HepG2 (cell line): ENCODE measurements around the gene TMX4. TPM values are rescaled to one million over a fixed set of nuclear protein-coding genes. Genes with fewer than 3 reads are reported as not detected.

Source experiments
- ATAC-seq: fragments of 200-7000 bp; cut with Tn5 transposase; 3 replicates; pipeline ENCODE4 v1.9.1; 2020; ENCODE audit warnings: mild to moderate bottlenecking, moderate library complexity
- BruUV-seq: library from RNA; stranded (reverse); fragments of 400-500 nt; replicated peaks from 2 replicates; lab custom pipeline; 2021; lab: Mats Ljungman, UMichigan
- CTCF ChIA-PET: fragments of 300-600 bp; formaldehyde crosslinking; extraction: SDS; loops from one replicate; lab custom pipeline; 2021; ENCODE audit warnings: low total read pairs, inconsistent platforms, low intra/inter-chr PET ratio; lab: Yijun Ruan, JAX
- POLR2A ChIA-PET: fragments of 350-600 bp; sonication (Branson Sonifier 250); formaldehyde crosslinking; loops from one replicate; lab custom pipeline; 2020; ENCODE audit warnings: antibody characterized with exemption, inconsistent platforms; lab: Yijun Ruan, JAX
- DNase-seq: peaks from one replicate; pipeline ENCODE4 v3.0.0-alpha.2; 2015; ENCODE audit warnings: low spot score
- FAIRE-seq: peaks from 3 replicates; lab custom pipeline; 2011; peaks lifted over from hg19 to GRCh38; lab: Jason Lieb, UNC
- H2AFZ ChIP-seq: one replicate; pipeline ENCODE4 v1.6.1; 2011; ENCODE audit warnings: low read length, inconsistent platforms
- H3K27ac ChIP-seq: fragments of 300-600 bp; 3 replicates; pipeline ENCODE4 v1.8.0; 2011; ENCODE audit warnings: mixed run types, mild to moderate bottlenecking, mixed read lengths, low read length, inconsistent platforms; ENCODE audit not compliant: insufficient read depth; ENCODE audit errors: extremely low read length
- H3K27me3 ChIP-seq, 2 experiments: fragments of 200-600 bp in 1 of 2; 2 replicates in 1 of 2; 3 replicates in 1 of 2; pipeline versions ENCODE4 v1.6.0 to v1.8.0; 2011; ENCODE audit warnings: low read length in 2 of 2, mild to moderate bottlenecking in 2 of 2, moderate library complexity in 2 of 2, inconsistent platforms in 1 of 2; ENCODE audit not compliant: insufficient read depth in 2 of 2, control insufficient read depth in 1 of 2
- H3K36me3 ChIP-seq, 2 experiments: fragments of 200-600 bp in 1 of 2; replicated peaks in 1 of 2; 2 replicates in 1 of 2; 3 replicates in 1 of 2; pipeline versions ENCODE4 v1.5.1 to v1.8.0; 2011; ENCODE audit warnings: low read length in 2 of 2, inconsistent platforms in 1 of 2; ENCODE audit not compliant: insufficient read depth in 2 of 2, control insufficient read depth in 1 of 2
- H3K4me1 ChIP-seq: 2 replicates; pipeline ENCODE4 v1.5.1; 2012; ENCODE audit warnings: low read length, inconsistent platforms; ENCODE audit not compliant: insufficient read depth
- H3K4me2 ChIP-seq: 2 replicates; pipeline ENCODE4 v1.6.0; 2011; ENCODE audit warnings: low read depth, low read length, inconsistent platforms
- H3K4me3 ChIP-seq, 3 experiments: fragments of 200-600 bp in 1 of 3; sonication (generic), shearing (Covaris generic) in 1 of 3; replicated peaks in 1 of 3; 2 replicates each; pipeline ENCODE4 v1.5.1; 2011 to 2016; ENCODE audit warnings: low read length in 3 of 3, inconsistent platforms in 2 of 3, low read depth in 2 of 3, mild to moderate bottlenecking in 2 of 3, control low read depth in 1 of 3, mixed read lengths in 1 of 3; ENCODE audit not compliant: insufficient read depth in 1 of 3
- H3K79me2 ChIP-seq: one replicate; pipeline ENCODE4 v1.6.1; 2011; ENCODE audit warnings: low read length, inconsistent platforms; ENCODE audit not compliant: insufficient read depth
- H3K9ac ChIP-seq: 2 replicates; pipeline ENCODE4 v1.6.0; 2011; ENCODE audit warnings: mild to moderate bottlenecking, low read depth, low read length, inconsistent platforms; ENCODE audit not compliant: insufficient read depth
- H3K9me3 ChIP-seq: 2 replicates; pipeline ENCODE4 v1.5.1; 2012; ENCODE audit warnings: mild to moderate bottlenecking, low read length
- H4K20me1 ChIP-seq: 2 replicates; pipeline ENCODE4 v1.6.0; 2011; ENCODE audit warnings: inconsistent platforms, mild to moderate bottlenecking, low read length, moderate library complexity; ENCODE audit not compliant: insufficient read depth
- DBP ChIP-seq: sonication (generic); formaldehyde crosslinking; IDR thresholded peaks from 2 replicates; pipeline ENCODE4 v1.4.0; 2020; ENCODE audit warnings: missing genetic modification reagents; ENCODE audit errors: not compliant biosample characterization
- KDM3A ChIP-seq: IDR thresholded peaks from 2 replicates; pipeline ENCODE4 v1.6.1; 2018; ENCODE audit warnings: low read depth, missing compliant biosample characterization
- MEIS2 ChIP-seq: sonication (generic); formaldehyde crosslinking; IDR thresholded peaks from 2 replicates; pipeline ENCODE4 v1.9.0; 2021; ENCODE audit warnings: mild to moderate bottlenecking, missing genetic modification reagents
- RXRB ChIP-seq: IDR thresholded peaks from 2 replicates; pipeline ENCODE4 v1.6.1; 2016; ENCODE audit warnings: borderline replicate concordance, missing genetic modification reagents, missing compliant biosample characterization
- SKI ChIP-seq: fragments of 450-650 bp; IDR thresholded peaks from one replicate; pipeline ENCODE4 v1.6.1; 2018; ENCODE audit warnings: mild to moderate bottlenecking; ENCODE audit not compliant: partially characterized antibody
- TARDBP ChIP-seq: sonication (generic); formaldehyde crosslinking; IDR thresholded peaks from 2 replicates; pipeline ENCODE4 v1.8.0; 2022; ENCODE audit warnings: mild to moderate bottlenecking, missing genetic modification reagents
- ZBTB20 ChIP-seq: sonication (generic); formaldehyde crosslinking; IDR thresholded peaks from 2 replicates; pipeline ENCODE4 v1.8.1; 2023; ENCODE audit warnings: missing genetic modification reagents, low read depth, mild to moderate bottlenecking, borderline replicate concordance
- ZNF282 ChIP-seq: fragments of 450-650 bp; IDR thresholded peaks from 2 replicates; pipeline ENCODE4 v1.6.1; 2018; ENCODE audit not compliant: partially characterized antibody
- WGBS: methylation state at CpG from one replicate; pipeline ENCODE4 v1.1.6; 2017; ENCODE audit warnings: low lambda C conversion rate; 5-methylcytosine and 5-hydroxymethylcytosine counted together
- in situ Hi-C: cut with HindIII; loops from 2 replicates; pipeline ENCODE4 v1.10.0; 2017; ENCODE audit warnings: low pct_unique_long_range_greater_than_20kb; ENCODE audit not compliant: extremely low pct_ligation_motif_present
- intact Hi-C: fragments of 100-400 bp; cut with micrococcal nuclease; formaldehyde crosslinking; loops from one replicate; pipeline ENCODE4 v1.10.0; 2022; ENCODE audit not compliant: unreplicated experiment
- polyA plus RNA-seq, 8 experiments: library from polyadenylated mRNA; depleted of rRNA in 3 of 8; stranded (reverse) in 7 of 8; unstranded in 1 of 8; fragments of >200 nt; fragmentation: Illumina TruSeq in 4 of 8; extraction: Trizol in 4 of 8; gene quantifications; 2 replicates each; pipeline versions ENCODE4 v1.2.1 to v1.2.3, GENCODE V29; 2011 to 2016; ENCODE audit warnings: low read depth in 4 of 8, missing spikeins in 1 of 8, mixed read lengths in 1 of 8; ENCODE audit not compliant: insufficient read depth in 1 of 8
- total RNA-seq, 5 experiments: library from RNA; depleted of rRNA; stranded (reverse); fragments of >200 nt; fragmentation: Illumina TruSeq; extraction: Trizol; gene quantifications; 2 replicates each; pipeline ENCODE4 v1.2.3, GENCODE V29; 2016; ENCODE audit warnings: low read depth in 1 of 5

The TMX4 gene
- total and polyA plus RNA-seq, 2 of the 13 experiments (the other 11 are each of a cell fraction or from before 2014, with no cell fraction given): 7.6 to 21.4 TPM

- Histone ChIP-seq H3K36me3 (no peaks in the 10 kb centered on the region; a peak in 2 of 5 replicates), H3K27ac (no peak overlapping the region), H3K9ac (no peak overlapping the region), H3K4me2 (no peak overlapping the region), H3K4me3 (no peak overlapping the region), H3K79me2 (no peaks in the 10 kb centered on the region), H3K9me3 (no peaks in the 10 kb centered on the region), H3K4me1 (peaks cover 13% of the 10 kb centered on the region), H2AFZ (no peak overlapping the region), H3K27me3 (no peaks in the 10 kb centered on the region), H4K20me1 (no peaks in the 10 kb centered on the region)
- no peak for FAIRE-seq
- intact Hi-C loops: no loop called here
- TF ChIP-seq TARDBP (CRISPR knock-in tag) (no peak), KDM3A (CRISPR knock-in tag) (no peak)
- no peak for ATAC-seq
- WGBS: 96% methylated on average over 4 of the region's 4 CpGs
- no TSS peak for BruUV-seq
- in situ Hi-C loops: no loop called here
- ChIA-PET POLR2A (no interaction called here), CTCF (no interaction called here)
- DNase-seq: no peak
These were observed 33.6 kb downstream of the TMX4 start for GRCh38 chr20:7985916-7986315.

DNA sequence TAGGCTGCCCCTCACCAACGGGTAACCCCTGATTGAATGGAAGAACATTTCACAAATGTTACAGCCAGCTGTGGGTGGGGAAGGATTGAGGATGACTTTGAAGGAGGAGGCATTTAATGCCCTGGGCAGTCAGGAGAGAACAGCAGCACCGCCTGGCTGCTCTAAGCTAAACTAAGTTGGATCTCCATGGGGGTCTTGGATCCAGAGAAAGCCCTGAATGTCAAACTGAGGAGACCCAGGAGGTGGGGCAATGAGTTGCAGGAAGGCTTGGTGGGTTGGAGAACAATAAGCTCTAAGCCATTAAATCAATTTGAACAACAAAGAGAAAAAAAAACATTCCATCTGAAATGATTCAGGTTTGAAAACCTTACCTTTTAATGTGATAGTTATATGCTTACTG is 35.4 kb downstream of the TMX4 start:
- ATAC-seq (no peak), FAIRE-seq (no peak), DNase-seq (no peak)
- 90% methylated on average over 2 of the region's 2 CpGs for WGBS
- H3K4me3 ChIP-seq: no peak overlapping the region
- intact Hi-C loops: no loop called here
- CTCF ChIA-PET: no interaction called here
- in situ Hi-C loops: no loop called here
- H4K20me1 ChIP-seq: no peaks in the 10 kb centered on the region
- H3K27ac ChIP-seq: no peak overlapping the region
- TF ChIP-seq ZBTB20 (CRISPR knock-in tag): no peak
- no peak for TF ChIP-seq MEIS2 (CRISPR knock-in tag)
- TF ChIP-seq RXRB (CRISPR knock-in tag): no peak
- TF ChIP-seq ZNF282: no peak
- no peak for TF ChIP-seq SKI
- TF ChIP-seq DBP (CRISPR knock-in tag): no peak
- H3K79me2 ChIP-seq: no peaks in the 10 kb centered on the region
- H2AFZ ChIP-seq: no peak overlapping the region
- H3K4me2 ChIP-seq: no peak overlapping the region
- BruUV-seq: no TSS peak
- no peak overlapping the region for H3K9ac ChIP-seq
- no peaks in the 10 kb centered on the region; a peak in 2 of 5 replicates for H3K36me3 ChIP-seq
- POLR2A ChIA-PET: no interaction called here
- H3K9me3 ChIP-seq: no peaks in the 10 kb centered on the region
- no peaks in the 10 kb centered on the region for H3K27me3 ChIP-seq
- peaks cover 22% of the 10 kb centered on the region for H3K4me1 ChIP-seq
